Measurements from ENCODE around the gene MYO3B.
A peak's percentile ranks its signal among the peaks of the same experiment; 100 is the strongest.
"Not testable (repeated sequence)": the region's sequence is repeated elsewhere in the genome, so short reads cannot be mapped to it uniquely, and the experiment has no call there.

Gene MYO3B

DNA sequence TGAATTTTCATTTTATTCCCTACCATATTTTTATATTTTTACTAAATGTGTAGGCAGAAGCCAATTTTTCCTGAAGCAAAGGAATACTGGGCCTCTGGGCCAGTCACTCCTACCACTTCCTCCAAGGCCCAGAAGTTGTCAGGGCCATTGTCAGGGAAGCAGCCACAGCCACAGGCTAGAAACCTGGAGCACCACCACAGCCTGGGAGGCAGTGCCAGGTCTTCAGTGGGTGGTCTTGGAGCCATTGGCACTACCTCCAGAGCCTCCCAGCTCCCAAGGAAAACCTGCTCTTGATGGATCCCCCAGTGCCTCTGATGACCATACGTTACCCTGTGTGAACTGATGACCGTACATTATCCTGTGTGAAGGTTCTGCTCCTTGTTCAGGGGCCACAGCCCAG, 401.6 kb downstream of the MYO3B start:
- no peak for DNase-seq

GRCh38 chr2:170582313-170582712, 404.4 kb downstream of the MYO3B start:
- no peak for DNase-seq

- DNase-seq: no peak
Observed at GRCh38 chr2:170582751-170583463, 405.0 kb downstream of the MYO3B start.

DNA sequence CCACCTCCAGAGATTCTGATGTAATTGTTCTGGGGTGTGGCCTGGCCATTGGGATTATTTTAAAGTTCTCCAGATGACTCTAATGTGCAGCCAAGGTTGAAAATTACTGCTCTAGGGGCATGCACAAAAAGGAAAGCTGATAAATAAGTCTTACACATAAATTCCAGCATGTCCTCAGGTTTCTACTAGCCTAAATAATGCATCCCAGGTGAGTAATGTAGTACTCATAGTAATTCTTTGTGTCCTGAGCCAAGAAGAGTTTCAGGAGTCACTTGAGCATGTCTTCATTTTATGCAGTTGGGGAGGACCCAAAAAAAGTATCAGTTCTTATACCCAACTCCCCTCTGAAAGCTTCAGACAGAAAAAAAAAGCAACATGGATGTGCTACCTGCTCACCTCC, 407.1 kb downstream of the MYO3B start:
- no peak for DNase-seq

DNA sequence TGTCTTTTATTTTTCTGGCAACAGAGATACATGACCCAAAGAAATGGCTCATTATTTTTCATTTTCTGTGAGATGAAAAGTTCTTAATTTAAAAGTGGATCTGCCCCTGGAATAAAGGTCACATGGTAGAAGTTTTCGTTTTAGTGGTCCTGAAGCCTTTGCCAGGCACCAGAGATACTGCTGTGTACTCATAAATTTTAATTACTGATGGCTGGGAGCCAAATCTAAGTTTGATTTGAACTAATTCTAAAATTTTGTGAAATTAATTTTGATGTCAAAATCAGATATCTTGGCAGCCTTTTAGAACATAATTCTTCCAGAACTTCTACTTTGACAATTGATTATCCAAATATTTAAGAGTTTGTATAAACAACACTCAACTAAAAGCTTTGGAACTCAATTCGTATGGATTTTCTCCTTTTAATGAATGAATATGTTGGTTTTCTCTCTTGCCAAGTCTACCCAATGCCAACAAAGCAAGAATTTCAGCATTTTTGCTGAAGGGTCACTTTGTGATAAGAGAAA, 408.7 kb downstream of the MYO3B start:
- no peak for DNase-seq

- DNase-seq: no peak
Observed at GRCh38 chr2:170587117-170587516, 409.2 kb downstream of the MYO3B start.

DNA sequence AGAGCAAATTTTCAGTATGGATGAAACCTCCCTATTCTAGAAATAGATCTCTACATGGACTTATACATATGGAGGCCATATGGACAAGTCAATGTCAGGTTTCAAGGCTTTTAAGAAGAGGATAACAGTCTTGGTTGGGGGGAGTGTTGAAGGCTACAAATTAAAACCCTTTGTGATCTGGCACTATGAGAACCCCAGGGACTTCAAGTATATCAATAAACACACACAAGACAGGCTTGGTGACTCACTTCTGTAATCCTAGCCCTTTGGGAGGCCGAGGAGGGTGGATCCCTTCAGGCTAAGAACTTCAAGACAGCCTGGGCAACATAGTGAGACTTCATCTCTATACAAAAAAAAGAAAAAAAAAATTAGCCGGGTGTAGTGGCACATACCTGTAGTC, 410.0 kb downstream of the MYO3B start:
- no peak for DNase-seq

DNA sequence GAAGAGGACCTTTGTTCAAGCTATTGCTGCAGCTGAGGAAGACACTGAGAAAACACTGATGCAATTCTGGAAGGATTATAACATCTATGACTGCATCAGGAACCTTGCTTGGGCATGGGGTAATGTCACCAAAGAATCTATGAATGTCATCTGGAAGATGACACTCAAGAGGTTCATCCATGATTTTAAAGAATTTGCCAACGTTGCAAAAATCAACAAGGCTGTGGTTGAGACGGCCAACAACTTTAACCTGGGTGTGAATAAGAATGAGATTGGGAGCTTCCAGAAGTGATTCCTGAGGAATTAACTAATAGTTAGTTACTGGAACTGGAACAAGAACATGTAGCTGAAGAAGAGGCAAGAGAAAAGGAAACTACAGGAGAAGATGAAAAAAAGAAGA, 410.8 kb downstream of the MYO3B start:
- no peak for DNase-seq

DNA sequence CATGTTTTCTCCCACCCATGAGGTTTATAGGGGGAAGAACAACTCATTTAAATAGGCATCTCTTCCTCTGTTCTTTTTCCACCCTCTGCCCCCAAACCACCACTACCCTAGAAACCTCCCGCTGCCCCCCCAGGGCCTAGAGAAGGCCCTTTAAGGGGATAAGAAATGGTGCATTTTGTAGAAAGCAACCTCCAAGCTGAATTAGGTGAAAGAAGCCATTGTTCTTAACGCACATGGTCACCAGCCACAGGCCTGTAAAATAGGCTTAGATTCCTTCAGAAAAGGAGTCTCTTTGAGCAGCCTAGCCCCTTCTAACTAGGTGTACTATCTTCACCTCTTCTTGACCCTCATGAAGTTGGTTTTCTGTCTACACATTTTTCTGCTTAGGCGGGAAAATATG, 418.6 kb downstream of the MYO3B start:
- DNase-seq: no peak

DNA sequence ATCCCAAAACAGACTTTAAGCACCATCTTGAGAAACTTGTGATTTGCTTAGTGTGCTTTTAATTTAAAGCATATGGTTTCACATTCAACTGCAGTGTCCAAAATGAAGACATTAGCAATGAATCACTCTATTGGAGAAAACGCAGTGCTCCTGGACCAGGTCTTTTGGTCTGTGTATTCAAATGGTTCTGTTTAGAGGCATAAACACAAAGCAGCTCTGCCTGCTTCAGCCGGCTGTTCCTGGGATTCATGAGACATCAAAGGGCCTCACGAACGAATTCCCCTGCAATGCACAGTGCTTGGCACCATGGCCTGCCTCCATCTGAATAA, 420.1 kb downstream of the MYO3B start:
- no peak for DNase-seq

DNA sequence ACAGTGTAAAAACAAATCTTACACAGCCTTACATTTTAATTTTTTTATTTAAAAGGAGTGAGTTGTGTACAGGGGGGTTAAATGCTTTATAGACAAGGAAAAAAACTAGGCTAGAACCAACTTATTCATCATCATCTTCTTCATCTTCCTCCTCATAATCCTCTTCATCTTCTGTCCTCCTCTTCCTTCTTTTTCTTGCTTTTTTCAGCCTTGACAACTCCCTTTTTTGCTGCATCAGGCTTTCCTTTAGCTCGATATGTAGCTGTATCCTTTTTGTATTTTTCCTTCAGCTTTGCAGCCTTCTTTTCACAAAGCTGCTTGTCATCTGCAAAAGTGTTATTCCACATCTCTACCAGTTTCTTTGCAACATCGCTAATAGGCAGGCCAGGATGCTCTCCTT, 423.5 kb downstream of the MYO3B start:
- no peak for DNase-seq

DNA sequence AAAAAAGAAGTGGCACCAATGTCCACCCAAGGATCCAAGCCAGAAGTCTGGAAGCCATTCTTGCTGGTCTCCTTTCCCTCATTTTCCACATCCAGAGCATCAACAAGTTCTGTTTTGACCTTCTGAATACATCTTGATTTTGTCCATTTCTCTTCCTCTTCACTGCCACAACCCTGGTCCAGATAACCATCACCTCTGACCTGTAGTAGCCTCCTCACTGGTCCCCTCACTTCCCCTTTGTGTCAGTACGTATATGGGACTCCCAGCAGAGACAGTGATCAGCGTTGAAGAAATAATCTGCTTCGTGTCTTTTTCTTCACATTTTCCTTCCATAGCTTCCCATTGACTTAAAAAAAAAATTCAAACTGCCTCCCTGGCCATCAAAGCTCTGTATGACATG, 427.9 kb downstream of the MYO3B start:
- DNase-seq: no peak

- no peak for DNase-seq
Observed at GRCh38 chr2:170607171-170607570, 429.2 kb downstream of the MYO3B start.

- no peak for DNase-seq
Observed at GRCh38 chr2:170610615-170611014, 432.7 kb downstream of the MYO3B start.

DNA sequence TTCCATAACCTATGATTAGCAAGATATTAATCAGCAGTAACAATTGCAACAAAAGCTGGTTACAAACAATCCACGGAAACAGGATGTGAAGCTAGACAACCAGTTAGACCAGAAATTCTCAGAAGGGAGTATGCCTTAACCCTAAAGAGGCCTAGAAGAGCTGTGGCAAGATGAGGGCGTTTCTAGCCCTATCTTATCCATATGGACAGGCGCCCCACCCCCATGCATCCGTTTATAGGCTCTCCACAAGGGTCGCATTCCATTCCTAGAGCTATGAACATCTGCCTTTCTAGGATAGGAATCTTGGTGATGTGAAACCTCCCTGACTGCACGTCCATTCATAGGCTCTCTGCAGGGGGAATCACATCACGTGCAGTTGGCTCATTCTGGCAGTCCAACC, 441.0 kb downstream of the MYO3B start:
- DNase-seq: not testable (repeated sequence)

- DNase-seq: not testable (repeated sequence)
Observed at GRCh38 chr2:170635094-170635493, 457.1 kb downstream of the MYO3B start.

GRCh38 chr2:170639635-170640034, 461.7 kb downstream of the MYO3B start:
- DNase-seq: no peak

- DNase-seq: no peak
Observed at GRCh38 chr2:170641961-170642360, 464.0 kb downstream of the MYO3B start.

- DNase-seq: no peak
Observed at GRCh38 chr2:170643346-170643745, 465.4 kb downstream of the MYO3B start.

DNA sequence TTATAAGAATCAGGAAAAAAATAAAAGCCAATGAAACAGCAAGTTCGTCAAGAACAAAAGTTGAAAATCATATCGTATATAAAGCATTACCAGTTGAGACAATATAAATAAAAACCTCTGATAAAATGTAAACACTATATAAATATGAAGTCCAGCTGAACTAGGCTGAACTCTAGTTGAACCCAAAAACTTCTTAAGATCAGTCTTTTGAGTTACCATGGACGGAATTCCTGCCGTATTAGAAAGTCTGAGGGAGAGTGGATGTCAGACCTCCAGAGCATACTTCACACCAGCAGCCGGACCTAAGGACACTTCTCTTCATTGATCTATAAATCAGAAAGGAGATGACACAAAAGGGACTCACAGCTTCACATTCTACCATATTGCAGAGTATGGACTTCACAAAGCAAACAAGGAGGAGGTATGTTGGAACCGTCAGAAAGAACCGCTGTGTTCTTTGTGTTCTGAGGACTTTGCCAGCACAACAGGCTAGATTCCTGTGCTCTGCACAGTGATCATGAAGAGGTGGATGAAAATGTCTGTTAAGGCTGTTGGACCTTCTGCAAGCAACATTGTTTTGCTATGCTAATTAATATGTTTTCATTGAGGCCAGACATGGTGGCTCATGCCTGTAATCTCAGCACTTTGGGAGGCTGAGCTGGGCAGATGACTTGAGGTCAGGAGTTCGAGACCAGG, 469.9 kb downstream of the MYO3B start:
- DNase-seq: no peak

GRCh38 chr2:170651624-170652325, 473.8 kb downstream of the MYO3B start:
- DNase-seq: peak; percentile 32

GRCh38 chr2:170652637-170653417, 474.9 kb downstream of the MYO3B start:
- DNase-seq: no peak

DNA sequence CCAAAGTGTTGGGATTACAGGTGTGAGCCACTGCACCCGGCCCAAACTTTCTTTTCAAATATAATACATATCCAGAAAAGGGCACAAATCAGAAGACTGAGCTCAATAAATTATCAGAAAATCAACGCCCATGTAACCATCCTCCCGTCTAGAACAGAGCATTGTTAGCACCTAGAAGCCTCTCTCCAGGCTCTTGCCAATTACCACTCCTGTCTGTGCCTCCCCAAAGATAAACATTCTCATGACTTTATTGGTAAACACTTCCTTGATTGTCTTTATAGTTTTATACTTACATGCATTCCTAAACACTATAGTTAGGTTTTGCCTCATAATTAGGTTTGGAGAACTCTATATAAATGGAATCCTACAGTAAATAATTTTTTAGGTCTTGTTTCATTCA, 478.7 kb downstream of the MYO3B start:
- no peak for DNase-seq
